HG02884 (cell line): ENCODE data around the gene BEST4.
"Not testable (repeated sequence)": the region's sequence is repeated elsewhere in the genome, so short reads cannot be mapped to it uniquely, and the experiment has no call there.

ENCODE experiments used
- ATAC-seq: cut with Tn5 transposase; IDR thresholded peaks from one replicate; pipeline ENCODE4 v1.9.1; 2021; ENCODE audit warnings: mild to moderate bottlenecking, moderate library complexity; ENCODE audit not compliant: unreplicated experiment

Gene BEST4

DNA sequence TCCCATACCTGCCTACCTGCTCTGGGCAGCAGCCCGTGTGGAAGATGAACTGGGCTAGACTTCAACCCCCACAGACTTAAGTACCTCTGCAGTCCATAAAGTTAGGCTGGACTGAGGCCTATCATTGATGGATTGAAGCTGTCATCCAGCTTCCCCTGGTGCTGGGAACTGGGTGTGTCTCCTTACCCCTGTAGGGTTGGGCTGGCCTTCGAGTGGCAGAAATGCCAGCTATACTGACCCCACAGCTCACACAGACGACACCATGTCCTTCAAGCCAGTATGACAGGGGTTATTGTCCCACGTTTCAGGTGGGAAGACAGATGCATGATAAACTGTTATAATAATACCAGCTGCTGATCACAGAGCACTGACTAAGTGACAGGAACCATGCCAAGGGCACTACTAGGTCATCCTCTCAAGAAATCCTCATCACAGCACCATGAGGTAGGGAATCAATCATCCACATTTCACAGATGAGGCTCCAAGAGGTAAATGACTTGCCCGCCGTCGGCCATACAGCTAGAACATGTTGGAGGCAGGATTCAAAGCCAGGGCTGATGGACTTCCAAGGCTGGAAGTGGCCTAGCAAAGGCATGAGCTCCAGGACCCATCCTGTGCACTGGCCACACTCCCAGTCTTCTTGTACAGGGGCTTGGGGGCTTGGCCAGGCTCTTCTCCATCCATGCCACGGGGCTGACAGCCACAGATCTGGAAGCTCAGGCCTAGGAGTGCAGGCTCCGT is at the start of gene BEST4:
BEST4 (minus strand) TSS at position 51 of the 741 bp plus-strand sequence. CDS start 465 bp downstream, outside the sequence.
- ATAC-seq, result no peak

DNA sequence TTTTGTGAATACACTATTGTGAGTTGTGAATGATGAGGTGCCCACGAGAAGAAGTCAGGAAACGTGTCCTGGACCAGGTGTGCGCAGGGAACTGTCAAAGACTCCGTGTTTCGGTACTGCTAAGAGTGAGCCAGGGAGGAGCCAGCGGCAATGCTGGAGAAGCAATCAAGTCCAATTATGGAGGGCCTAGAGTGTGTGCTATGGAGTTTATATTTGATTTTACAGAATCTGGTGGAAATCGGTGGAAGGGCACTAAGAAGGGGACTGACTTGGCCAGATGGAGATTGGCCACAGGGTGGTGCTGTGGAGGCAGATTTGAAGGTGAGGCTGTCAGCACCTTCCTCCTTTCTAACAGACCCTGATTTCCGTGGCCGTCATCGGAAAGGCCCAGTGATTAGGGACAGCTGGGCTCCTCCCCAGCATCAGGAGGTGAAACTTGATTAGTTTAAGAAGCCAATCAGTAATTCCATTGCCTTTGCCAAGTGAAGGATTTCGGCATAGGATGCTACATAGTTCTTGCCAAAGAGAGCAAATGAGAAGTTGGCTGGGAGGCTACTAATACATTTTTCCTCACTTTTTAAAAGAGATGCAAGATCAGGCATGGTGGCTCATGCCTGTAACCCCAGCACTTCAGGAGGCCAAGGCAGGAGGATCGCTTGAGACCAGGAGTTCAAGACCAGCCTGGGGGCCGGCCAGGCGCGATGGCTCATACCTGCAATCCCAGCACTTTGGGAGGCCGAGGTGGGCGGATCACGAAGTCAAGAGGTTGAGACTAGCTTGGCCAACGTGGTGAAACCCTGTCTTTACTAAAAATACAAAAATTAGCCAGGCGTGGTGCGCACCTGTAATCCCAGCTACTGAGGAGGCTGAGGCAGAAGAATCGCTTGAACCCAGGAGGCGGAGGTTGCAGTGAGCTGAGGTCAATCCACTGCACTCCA is 48.0 kb upstream of the BEST4 start:
- no peak for ATAC-seq

- ATAC-seq, result no peak
Measured at GRCh38 chr1:44834328-44834727, 46.4 kb upstream of the BEST4 start.

DNA sequence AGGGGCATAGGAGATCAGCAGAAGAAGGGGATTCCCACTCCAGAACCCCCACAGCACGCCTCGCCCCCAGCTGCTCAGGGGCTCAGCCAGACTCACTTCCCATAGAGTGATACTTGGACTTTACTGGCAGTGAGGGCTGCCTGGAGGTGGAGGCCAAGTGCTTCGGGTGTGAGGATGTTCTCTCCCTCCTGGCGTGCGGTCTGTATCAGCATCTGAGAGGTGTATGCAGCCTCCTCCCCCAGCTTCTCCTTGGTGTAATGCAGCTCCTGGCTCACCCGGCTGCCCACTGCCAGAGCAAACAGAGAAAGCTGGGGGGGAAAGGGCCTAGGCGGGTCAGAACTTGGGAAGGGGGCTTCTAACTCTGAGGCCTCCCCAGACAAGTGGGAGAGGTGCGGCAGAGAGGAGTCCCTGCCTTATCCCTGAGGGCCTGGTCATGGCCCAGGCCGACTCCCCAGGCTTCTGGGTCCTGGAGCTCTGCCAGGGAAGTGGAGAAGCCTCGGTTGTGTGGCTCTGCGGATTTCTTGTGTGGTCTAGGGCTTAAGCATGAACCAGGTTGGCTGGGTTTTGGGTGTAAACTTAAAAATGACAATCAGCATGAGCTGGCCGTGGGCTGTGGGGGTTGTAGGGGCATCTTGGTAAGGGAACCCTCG is 44.2 kb upstream of the BEST4 start:
- no peak for ATAC-seq

- ATAC-seq, result no peak
Measured at GRCh38 chr1:44831516-44831915, 43.5 kb upstream of the BEST4 start.

DNA sequence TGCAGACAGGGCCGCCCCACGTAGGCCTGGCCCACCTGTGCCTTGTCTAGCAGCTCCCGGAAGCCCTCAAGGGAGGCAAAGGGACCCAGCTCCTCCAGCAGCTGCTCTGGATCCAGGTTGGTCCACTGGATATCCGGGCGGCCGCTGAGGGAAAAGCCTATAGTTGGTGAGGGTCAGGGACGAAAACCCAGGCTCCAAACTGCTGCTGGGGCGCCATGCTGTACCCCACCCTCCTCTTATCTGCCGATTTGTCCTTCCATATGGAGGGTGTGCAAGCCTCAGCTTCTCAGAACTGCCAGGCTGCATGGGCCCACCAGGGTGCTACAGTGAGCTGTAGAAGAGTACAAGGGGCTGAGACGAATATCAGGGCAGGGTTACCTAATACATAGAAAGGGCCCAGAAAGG is 42.9 kb upstream of the BEST4 start:
- no peak for ATAC-seq

GRCh38 chr1:44829506-44830384 is 41.8 kb upstream of the BEST4 start:
- ATAC-seq, result no peak

DNA sequence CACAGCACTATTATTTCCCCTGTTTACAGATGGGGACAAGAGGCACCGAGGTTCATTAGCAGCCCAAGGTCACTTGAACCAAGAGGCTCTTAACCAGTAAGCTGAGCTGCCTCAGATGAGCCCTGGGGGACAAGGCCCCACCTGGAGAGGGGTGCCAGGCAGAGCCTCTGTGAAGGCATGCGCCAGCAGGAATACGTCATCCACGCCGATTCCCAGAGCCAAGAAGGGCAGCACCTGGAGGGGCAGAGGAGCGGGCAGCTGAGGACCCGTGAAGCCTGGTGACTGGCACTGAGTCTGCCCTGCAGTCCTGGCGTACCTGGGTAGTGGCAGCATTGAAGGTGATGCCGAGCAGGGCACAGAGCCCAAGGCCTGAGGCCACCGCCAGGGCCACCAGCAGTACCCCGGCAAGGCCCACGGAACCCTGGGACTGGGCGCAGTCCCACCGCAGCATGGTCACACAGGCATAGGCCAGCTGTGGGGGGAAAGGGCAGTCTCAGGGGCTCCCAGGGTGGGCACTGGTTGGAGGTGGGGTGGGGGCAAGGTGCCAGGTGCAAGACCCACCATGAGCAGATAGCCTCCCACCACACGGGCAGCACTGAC is 41.0 kb upstream of the BEST4 start:
- no peak for ATAC-seq

GRCh38 chr1:44828003-44828651 is 40.2 kb upstream of the BEST4 start:
- no peak for ATAC-seq

DNA sequence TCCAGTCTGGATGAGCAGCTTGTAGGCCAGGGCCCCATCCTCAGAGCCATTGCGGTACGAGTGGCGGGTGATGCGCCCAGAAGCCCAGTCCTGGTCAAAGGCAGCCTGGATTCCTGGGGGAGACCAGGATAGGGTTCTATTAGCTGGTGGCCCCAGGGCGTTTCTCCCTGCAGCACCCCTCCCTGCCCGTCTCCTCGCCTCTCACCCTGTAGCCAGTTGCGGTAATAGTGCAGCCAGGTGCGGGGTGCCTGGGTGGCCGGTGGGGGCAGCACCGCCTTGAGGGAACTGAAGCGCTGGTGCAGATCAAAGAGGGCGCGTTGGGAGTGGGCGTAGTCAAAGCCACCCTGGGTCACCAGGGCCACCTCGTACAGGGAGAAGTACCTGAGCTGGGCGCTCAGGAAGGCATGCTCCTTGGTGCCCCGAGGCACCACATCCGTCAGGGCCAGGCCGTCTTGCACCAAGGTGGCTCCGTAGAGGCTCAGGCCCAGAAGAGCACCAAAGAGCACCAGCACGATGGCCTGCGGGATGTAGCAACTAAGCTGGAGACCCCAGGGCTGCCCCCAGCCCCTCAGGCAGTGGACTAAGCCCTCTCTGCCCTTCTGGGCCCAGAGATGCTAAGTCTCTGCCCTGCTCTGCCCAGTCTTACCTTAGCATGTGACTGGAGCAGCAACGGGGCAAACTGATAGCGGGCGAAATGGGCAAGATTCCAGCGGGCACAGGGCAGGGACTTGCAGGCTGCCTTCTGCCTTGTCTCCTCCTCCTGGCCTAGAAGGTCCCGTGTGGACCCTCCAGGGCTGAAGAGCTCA is 39.4 kb upstream of the BEST4 start:
- no peak for ATAC-seq

DNA sequence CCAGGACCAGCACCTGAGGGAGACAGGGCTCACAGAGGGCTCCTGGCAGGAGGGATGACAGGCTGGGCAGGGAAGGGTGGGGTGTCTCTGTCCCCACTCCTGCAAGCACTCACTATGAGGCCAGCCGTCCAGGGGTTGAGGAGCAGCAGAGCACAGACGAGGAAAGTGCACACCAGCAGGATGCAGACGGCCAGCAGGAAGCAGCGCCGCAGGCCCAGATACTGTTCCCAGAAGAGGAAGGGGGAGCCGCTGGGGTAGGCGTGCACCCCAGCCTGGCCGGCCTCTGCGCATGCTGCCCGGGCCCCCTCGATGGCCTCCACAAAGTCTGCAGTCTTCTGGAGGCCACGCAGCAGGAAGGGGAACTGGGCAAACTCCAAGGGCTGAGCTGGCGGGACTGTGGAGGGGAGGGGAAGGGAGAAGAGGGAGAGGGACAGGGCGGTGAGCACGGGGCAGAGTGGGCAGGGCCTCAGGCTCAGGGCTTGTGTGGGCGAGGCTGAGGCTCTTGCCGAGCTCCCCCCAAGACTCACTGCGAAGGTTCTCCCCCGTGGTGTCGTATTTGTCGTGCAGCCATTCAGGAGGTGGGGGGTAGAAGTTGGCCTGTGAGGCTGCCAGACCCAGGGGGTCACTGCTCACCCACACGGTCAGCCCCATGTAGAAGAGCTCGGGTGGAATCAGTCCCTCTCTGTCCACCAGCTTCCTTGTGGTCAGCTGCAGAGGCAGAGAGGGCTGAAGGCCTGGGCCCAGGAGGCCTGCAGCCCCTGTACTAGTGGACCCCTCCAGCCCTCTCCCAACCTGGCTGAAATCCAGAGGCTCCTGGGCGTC is 38.6 kb upstream of the BEST4 start:
- no peak for ATAC-seq

DNA sequence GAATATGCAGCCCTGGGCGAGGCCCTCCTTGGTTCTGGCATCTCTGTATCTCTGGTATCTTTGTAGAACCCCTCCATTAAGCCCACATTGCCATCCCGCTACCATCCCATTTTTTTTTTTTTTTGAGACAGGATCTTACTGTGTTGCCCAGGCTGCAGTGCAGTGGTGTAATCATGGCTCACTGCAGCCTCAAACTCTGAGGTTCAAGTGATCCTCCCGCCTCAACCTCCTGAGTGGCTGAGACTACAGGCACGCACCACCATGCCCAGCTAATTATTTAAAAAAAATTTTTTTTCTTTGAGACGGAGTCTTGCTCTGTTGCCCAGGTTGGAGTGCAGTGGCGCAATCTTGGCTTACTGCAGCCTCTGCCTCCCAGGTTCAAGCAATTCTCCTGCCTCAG is 36.4 kb upstream of the BEST4 start:
- not testable (repeated sequence) for ATAC-seq

DNA sequence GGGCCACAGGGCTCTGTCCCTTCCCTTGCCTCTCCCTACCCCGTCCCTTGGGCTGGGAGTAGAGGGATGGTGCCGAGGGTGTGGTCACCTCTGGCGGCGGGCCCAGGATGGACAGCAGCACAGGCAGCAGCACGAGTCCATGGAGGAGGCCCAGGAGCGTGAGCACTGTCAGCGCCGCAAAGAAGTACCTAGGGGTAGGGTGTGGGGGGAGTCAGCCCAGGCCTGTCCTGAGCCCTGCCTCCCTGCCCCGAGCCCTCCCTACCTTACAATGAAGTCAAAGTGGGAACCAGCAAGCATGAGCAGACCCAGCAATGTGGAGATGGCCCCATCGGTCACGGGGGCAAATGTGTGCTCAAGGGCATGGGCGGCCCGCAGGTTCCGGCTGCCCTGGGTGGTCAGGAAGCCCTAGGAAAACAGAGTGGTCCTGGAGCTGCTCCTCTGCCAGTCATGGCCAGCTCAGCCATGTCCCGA is 35.0 kb upstream of the BEST4 start:
- no peak for ATAC-seq

DNA sequence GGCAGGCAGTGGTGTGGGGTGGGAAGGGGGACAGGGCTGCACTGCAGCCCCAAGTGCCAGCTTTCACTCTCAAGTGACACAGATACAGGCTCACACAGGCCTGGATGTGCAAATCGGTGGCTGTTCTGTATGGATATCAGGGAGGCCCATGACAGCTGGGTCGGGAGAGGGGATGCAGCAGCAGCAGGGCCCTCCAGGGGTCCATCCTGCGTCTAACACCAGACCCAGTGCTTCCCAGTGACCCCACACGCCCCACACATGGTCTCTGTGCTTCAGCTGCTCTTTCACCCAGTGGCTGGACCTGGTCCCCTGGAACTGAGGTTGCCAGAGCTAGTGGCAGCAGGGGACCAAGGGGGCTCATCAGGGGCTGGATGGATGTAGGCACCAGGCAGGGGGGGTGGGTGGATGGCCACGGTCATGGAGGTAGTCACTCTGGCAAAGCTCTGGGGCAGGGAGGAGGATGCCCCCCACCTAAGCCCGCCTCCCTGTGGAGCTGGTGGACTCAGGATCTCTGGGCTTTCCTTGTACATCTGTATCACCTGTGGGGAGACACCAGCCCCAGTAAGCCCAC is 34.2 kb upstream of the BEST4 start:
- no peak for ATAC-seq

DNA sequence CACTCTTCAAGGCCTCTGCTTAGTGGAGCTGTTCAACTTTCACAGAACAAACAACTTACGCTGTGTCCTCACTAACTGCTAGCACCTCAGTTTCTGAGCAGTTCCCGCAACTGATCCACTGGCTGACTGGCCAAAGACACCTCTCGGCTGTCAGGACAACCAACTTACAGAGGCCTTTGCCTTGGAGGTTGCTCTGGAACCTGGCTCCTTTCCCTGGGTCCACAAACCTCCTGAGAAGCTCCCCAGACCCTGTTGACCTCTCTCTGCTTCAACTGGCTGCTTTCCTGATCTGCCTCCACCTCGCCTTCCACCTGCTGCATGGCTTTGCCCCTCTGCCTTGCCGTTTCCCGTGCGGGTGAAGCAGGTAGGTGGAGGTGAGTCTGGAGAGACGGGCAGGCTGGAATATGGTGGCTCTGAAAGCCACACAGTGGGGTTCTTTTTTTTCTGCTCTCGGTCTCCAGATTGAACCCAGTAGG is 33.3 kb upstream of the BEST4 start:
- no peak for ATAC-seq

DNA sequence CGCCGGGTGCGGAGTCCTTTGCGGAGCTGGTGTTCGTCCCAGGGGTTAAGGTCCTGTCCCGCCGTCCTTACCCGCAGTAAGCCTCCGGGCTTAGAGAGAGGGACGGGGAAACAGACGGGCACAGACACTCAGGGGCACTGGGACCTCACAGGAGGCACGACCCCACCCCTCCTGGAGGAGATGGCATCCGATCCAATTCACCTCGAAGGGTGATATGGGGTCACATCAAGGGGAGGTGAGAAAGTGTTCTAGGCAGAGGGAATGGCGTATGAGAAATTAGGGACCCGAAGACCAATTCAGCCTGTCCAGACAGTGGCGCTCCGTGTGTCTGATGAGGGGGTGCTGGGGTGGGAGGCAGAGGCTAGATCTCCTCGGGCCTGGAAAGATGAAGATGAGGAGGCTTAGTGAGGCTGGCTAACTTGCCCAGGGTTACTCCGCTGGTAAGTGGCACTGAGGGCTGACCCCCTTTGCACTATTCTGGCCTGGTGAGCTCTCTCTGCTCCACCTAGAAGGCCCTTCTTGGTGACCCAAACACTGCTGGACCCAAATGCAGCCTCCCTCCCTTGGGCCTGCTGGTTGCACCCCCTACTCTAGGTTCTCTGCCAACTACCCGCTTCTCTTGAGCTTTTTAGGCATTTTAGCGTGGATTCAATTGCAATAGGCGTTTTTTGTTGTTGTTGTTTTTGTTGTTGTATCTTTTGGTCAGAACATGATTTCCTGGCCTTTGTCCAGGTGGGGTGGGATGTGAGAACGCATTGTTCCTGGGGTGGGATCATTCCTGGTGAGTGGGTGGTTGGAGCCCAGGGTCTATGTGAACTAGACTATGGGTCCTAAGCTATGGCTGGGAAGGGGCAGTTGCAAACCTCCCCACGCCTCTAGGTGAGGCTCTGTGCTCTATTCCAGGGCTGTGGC is 32.6 kb upstream of the BEST4 start:
- ATAC-seq, result no peak
